GM13977 (cell line): ENCODE data around the gene AP4M1.

Experiments
- DNase-seq: peaks from one replicate; pipeline ENCODE4 v3.0.0; 2012; ENCODE audit warnings: low spot score
- CTCF ChIP-seq: IDR thresholded peaks from 2 replicates; pipeline ENCODE4 v1.5.1; 2012; ENCODE audit warnings: mild to moderate bottlenecking, control low read depth; ENCODE audit not compliant: insufficient read depth; ENCODE audit errors: extremely low read depth, missing control alignments
- in situ Hi-C: fragments of 300-500 bp; cut with MboI; formaldehyde crosslinking; loops from one replicate; pipeline ENCODE4 v1.12.0; 2022; ENCODE audit warnings: low sequenced_read_pairs, low pct_unique_long_range_greater_than_20kb, mixed read lengths, inconsistent platforms; ENCODE audit not compliant: unreplicated experiment

AP4M1 gene

GRCh38 chr7:100074841-100075240 is 26.6 kb upstream of the AP4M1 start:
- DNase-seq = no peak
- in situ Hi-C loops = loop anchor here (10.0 kb wide), 1 partner anchor 80 kb away; no protein-coding TSS in a partner anchor
- no peak for TF ChIP-seq CTCF

DNA sequence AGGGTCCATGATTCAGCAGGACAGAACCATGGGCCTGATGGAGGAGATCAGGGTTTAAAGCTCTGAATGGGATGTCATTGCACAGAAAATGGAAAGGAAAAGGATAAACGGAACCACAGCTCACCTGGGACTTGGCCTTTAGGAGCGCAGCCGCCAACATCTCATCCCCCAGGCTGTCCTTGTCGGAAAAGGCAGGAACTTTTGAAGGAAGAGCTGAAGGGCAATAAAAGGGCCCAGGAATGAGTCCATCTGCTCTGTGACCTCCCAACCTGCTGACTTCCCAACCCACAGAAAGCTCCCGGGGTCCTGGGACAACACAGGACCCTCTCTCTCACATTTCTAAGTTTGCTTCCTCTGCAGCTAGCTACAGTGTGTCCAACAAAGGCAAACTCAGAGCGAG is 26.0 kb upstream of the AP4M1 start:
- DNase-seq = no peak
- no peak for TF ChIP-seq CTCF
- in situ Hi-C loops = loop anchor here (10.0 kb wide), 1 partner anchor 81 kb away; no protein-coding TSS in a partner anchor

DNA sequence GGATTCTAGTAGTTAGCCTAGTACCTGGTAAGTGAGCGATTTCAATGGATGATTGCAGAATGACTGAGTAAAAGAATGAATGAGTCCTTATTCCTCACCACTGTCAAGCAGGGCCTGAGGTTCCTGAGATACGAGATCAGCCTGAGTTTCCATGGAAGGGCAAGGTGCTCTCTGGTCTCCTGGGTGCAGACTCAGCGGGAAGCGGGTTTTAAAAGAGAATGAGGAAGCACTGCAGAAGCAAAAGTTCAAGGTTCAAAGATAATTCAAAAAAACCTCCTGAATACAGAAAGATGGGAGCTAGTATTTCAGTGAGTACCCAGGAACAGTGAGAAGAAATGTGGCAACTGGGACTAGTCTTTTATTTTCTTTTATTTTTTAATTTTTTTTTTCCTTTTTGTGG is 24.2 kb upstream of the AP4M1 start:
- in situ Hi-C loops = loop anchor here (10.0 kb wide), 1 partner anchor 82 kb away; no protein-coding TSS in a partner anchor
- no peak for TF ChIP-seq CTCF
- no peak for DNase-seq

GRCh38 chr7:100079024-100079560 is 22.4 kb upstream of the AP4M1 start:
- no peak for TF ChIP-seq CTCF
- no peak for DNase-seq
- in situ Hi-C loops = loop anchor here (10.0 kb wide), 1 partner anchor 84 kb away; no protein-coding TSS in a partner anchor

- DNase-seq = no peak
- in situ Hi-C loops = no loop called here
- no peak for TF ChIP-seq CTCF
Observed at GRCh38 chr7:100080907-100081534, 20.4 kb upstream of the AP4M1 start.

GRCh38 chr7:100081535-100082102 is 19.8 kb upstream of the AP4M1 start, which contains the start of gene ZNF3:
Gene ZNF3, minus strand, starts transcription at chr7:100081723. Its CDS starts 4,366 bp downstream, at chr7:100077357.
- DNase-seq = peak; percentile 96
- peak; percentile 96 for TF ChIP-seq CTCF
- in situ Hi-C loops = no loop called here
